K562 (cell line): ENCODE data around the gene BANK1. TPM values are rescaled to one million over a fixed set of nuclear protein-coding genes. Genes with fewer than 3 reads are reported as not detected.

Source experiments
- RBFOX2 ChIP-seq: fragments of 200-400 bp; formaldehyde crosslinking; IDR thresholded peaks from 2 replicates; pipeline ENCODE4 v1.6.1; 2017; ENCODE audit warnings: low read depth, mild to moderate bottlenecking, low read length, moderate library complexity
- SRSF1 ChIP-seq: fragments of 200-400 bp; formaldehyde crosslinking; IDR thresholded peaks from 2 replicates; pipeline ENCODE4 v1.6.1; 2017; ENCODE audit warnings: mild to moderate bottlenecking, low read depth, low read length, moderate library complexity
- polyA plus RNA-seq, 8 experiments: library from polyadenylated mRNA; depleted of rRNA in 4 of 8; stranded (reverse) in 5 of 8; unstranded in 3 of 8; fragments of >200 nt; fragmentation: Nextera tagmentation in 2 of 8; fragmentation: Illumina TruSeq in 1 of 8; extraction: Ambion mirVana in 2 of 8; extraction: Trizol in 1 of 8; gene quantifications; 2 replicates each; pipeline versions ENCODE4 v1.2.1 to v1.2.3, GENCODE V29; 2011 to 2014; ENCODE audit warnings: inconsistent platforms in 1 of 8, missing spikeins in 1 of 8
- total RNA-seq, 7 experiments: library from RNA; depleted of rRNA in 6 of 7; stranded (reverse); fragments of >200 nt in 6 of 7; fragmentation: Illumina TruSeq in 2 of 7; extraction: Trizol in 2 of 7; gene quantifications; 2 replicates each; pipeline versions ENCODE4 v1.2.1 to v1.2.3, GENCODE V29; 2011 to 2021; ENCODE audit warnings: low replicate concordance in 1 of 7
- TF ChIP-seq, protein P1 (sequence below), 2 experiments: fragments of 450-650 bp; IDR thresholded peaks; 2 replicates each; pipeline ENCODE4 v1.6.1; 2016; ENCODE audit warnings: mild to moderate bottlenecking in 2 of 2, borderline replicate concordance in 1 of 2, low read depth in 1 of 2, moderate library complexity in 1 of 2
- TF ChIP-seq, protein P2 (sequence below): fragments of 250-450 bp; sonication (Bioruptor Pico); IDR thresholded peaks from 2 replicates; pipeline ENCODE4 v1.4.0; 2020; ENCODE audit warnings: borderline replicate concordance
- TF ChIP-seq, protein P3 (sequence below), 2 experiments: IDR thresholded peaks; 2 replicates each; pipeline ENCODE4 v1.6.1; 2011; ENCODE audit warnings: borderline replicate concordance in 1 of 2, control low read depth in 1 of 2, low read depth in 1 of 2, low read length in 1 of 2, mild to moderate bottlenecking in 1 of 2, mixed read lengths in 1 of 2, moderate library complexity in 1 of 2; ENCODE audit not compliant: insufficient read depth in 1 of 2, insufficient read length in 1 of 2, poor library complexity in 1 of 2, severe bottlenecking in 1 of 2; ENCODE audit errors: extremely low read depth in 1 of 2

Gene BANK1
- total and polyA plus RNA-seq, 9 of the 15 experiments (the other 6 are each of a cell fraction or from before 2014, with no cell fraction given) = not detected

DNA sequence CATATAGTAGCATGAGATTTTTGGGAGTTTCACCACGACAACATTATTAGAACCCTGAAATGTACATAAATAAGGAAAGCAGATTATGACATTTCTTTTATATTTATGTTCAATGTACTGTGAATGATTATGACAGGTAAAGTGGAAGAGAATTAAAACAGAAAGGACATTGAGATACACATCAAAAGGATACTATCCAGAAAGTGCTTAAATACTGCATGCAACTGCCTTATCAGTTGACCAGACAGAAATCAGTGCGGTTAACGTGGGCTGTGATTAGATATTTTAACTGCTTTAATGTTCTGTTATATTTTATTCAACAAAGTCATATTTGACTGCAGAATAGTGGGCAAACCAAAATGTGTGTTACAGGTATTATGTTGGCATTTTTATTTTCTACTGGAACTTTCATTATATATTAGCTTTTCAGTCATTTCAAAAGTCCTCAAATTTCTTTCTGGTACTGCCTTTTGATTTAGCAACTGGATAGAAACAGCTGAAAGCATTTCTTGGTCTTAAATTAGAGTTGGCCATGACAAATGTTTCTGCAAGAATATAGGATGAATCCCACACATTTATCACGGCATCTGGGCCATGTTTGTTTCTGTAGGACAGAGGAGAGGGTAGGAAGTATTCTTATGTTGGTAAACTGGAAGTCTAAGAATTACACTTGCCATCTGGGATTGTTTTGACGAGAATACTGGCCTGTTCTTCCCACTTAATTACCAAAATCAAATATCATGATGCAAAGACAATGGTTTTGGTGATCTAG, 299.5 kb downstream of the BANK1 start (continued):
- TF ChIP-seq, protein P1, sequence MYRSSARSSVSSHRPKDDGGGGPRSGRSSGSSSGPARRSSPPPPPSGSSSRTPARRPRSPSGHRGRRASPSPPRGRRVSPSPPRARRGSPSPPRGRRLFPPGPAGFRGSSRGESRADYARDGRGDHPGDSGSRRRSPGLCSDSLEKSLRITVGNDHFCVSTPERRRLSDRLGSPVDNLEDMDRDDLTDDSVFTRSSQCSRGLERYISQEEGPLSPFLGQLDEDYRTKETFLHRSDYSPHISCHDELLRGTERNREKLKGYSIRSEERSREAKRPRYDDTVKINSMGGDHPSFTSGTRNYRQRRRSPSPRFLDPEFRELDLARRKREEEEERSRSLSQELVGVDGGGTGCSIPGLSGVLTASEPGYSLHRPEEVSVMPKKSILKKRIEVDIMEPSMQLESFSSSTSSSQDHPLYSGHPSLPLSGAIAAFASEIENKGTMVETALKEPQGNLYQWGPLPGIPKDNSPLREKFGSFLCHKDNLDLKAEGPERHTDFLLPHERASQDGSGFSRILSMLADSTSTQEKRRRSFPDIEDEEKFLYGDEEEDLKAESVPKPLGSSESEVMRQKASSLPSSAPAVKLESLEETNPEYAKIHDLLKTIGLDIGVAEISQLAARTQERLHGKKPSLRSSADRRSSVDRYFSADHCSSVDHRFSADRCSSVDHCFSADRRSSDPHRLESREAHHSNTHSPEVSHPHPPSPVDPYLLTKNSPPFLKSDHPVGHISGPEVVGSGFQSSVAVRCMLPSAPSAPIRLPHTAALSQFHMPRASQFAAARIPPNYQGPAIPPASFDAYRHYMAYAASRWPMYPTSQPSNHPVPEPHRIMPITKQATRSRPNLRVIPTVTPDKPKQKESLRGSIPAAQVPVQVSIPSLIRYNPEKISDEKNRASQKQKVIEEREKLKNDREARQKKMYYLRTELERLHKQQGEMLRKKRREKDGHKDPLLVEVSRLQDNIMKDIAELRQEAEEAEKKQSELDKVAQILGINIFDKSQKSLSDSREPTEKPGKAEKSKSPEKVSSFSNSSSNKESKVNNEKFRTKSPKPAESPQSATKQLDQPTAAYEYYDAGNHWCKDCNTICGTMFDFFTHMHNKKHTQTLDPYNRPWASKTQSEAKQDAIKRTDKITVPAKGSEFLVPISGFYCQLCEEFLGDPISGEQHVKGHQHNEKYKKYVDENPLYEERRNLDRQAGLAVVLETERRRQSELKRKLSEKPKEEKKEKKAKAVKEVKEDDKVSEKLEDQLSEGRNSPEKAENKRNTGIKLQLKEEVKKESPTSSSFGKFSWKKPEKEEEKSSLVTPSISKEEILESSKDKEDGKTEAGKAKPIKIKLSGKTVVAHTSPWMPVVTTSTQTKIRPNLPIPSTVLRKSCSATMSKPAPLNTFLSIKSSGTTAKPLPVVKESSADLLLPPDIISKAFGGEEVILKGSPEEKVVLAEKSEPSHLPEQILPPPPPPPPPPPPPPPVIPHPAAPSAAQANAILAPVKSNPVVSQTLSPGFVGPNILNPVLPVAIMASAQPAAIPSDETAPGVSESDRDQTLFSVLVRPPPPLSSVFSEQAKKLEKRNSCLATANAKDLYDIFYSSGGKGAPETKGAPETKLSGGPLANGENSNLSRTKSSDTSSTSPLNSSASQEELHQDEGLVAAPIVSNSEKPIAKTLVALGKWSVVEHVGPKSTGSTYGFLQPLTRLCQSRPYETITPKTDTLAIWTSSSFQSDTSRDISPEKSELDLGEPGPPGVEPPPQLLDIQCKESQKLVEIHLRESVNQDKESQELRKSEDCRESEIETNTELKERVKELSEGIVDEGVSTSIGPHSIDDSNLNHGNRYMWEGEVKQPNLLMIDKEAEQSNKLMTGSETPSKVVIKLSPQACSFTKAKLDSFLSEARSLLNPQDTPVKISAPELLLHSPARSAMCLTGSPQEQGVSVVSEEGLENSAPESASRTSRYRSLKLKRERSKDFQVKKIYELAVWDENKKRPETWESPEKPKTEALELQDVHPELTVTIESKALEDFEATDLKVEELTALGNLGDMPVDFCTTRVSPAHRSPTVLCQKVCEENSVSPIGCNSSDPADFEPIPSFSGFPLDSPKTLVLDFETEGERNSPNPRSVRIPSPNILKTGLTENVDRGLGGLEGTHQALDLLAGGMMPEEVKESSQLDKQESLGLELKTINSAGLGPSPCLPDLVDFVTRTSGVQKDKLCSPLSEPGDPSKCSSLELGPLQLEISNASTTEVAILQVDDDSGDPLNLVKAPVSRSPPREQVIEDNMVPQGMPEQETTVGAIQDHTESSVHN (IDR thresholded peaks at IDR 0.05; ENCODE audit: borderline replicate concordance in 1 of 2, low read depth in 1 of 2) = no peak
- TF ChIP-seq SRSF1 (no peak), RBFOX2 (no peak)
- TF ChIP-seq, protein P2, sequence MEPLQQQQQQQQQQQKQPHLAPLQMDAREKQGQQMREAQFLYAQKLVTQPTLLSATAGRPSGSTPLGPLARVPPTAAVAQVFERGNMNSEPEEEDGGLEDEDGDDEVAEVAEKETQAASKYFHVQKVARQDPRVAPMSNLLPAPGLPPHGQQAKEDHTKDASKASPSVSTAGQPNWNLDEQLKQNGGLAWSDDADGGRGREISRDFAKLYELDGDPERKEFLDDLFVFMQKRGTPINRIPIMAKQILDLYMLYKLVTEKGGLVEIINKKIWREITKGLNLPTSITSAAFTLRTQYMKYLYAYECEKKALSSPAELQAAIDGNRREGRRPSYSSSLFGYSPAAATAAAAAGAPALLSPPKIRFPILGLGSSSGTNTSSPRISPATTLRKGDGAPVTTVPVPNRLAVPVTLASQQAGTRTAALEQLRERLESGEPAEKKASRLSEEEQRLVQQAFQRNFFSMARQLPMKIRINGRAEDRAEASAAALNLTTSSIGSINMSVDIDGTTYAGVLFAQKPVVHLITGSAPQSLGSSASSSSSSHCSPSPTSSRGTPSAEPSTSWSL (CRISPR knock-in tag) = no peak
- TF ChIP-seq, protein P3, sequence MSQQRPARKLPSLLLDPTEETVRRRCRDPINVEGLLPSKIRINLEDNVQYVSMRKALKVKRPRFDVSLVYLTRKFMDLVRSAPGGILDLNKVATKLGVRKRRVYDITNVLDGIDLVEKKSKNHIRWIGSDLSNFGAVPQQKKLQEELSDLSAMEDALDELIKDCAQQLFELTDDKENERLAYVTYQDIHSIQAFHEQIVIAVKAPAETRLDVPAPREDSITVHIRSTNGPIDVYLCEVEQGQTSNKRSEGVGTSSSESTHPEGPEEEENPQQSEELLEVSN (IDR thresholded peaks at IDR 0.05; ENCODE audit: borderline replicate concordance in 1 of 2, extremely low read depth in 1 of 2, insufficient read depth in 1 of 2, insufficient read length in 1 of 2, low read depth in 1 of 2, low read length in 1 of 2, poor library complexity in 1 of 2, severe bottlenecking in 1 of 2) = no peak
